ENCODE results near the gene GLT1D1. TPM values are rescaled to one million over a fixed set of nuclear protein-coding genes. Genes with fewer than 3 reads are reported as not detected.

GLT1D1 gene
- total and polyA plus RNA-seq, 2 of the 8 experiments (the other 6 are each of a cell fraction or from before 2014, with no cell fraction given) = 1.5 to 3.6 TPM

DNA sequence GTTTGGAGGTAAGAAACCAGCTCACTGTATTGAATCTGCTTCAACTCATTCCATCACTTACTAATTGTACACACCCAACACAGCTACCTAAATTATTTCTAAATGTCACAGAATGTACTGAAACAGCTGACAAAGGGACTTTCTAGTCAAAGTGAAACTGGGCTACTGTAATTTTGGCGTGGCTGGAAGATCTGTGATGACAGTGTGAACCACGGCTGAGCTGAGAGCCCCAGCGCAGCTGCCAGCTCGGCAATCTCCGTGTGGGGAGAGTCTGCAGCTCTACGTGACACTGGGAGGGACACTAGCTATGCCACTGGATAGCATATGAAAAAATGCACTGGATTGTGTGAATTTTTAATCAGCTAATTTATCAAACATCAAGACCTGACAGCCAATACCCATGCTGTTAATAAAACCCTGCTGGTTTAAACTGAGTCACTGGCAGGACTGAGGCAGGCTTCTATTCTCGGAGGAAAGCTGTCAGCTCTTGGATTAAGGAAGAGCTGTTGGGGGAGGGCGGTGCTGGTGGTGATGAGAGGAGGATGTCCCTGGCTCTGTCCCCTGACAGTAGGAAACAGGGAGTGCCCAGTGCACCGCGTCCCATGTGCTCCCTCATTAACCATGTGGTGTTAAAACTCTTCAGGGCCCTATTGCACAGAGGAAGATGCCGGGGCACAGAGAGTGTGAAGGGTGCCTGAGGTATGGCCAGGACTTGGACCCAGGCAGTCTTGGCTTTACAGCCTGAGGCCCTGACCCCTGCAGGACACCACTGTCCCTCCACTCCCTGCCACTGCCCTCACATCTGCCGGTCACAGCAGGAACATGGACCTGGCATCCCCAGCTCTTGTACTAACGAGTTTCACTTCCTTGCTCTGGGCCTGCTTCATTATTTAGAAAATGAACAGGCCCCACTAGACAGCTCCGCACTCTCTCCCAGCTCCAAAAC, 42.8 kb upstream of the GLT1D1 start:
- CTCF ChIA-PET (ENCODE audit: partially characterized antibody) = interaction anchor here (0.8 to 2.8 kb wide), 4 partner anchors 12 to 89 kb away, joined by 3 to 14 read pairs (median 3); no protein-coding TSS in a partner anchor
- H3K18ac ChIP-seq (ENCODE audit: extremely low read depth, low read length) = 0 out of 2 replicates have a peak overlapping the region, but pooled peaks have one; percentile 42
- no peak overlapping the region for H2BK15ac ChIP-seq (ENCODE audit: low read length)
- H2BK12ac ChIP-seq (ENCODE audit: low read depth, low read length) = no peak overlapping the region
- H3K36me3 ChIP-seq (ENCODE audit: control insufficient read depth in 2 of 4, insufficient read depth in 4 of 4, low read length in 3 of 4) = peaks cover 7 to 44% (median 14%) of the 10 kb centered on the region in 4 experiments; a peak in 6 of 8 replicates
- 87% methylated on average over 14 of the region's 14 CpGs; no CpG with 5 or more reads in 1 of the 2 experiments for WGBS, 2 experiments (ENCODE audit: extremely low coverage in 1 of 2, insufficient coverage in 1 of 2, insufficient read length in 1 of 2, insufficient replicate concordance in 2 of 2, low coverage in 1 of 2, low lambda C conversion rate in 2 of 2, missing lambda C conversion rate in 1 of 2)
- no peak overlapping the region for H2BK5ac ChIP-seq (ENCODE audit: low read depth, low read length)
- POLR2A ChIA-PET (ENCODE audit: partially characterized antibody) = interaction anchor here (1.3 to 1.8 kb wide), 3 partner anchors 9 to 14 kb away, joined by 4 to 7 read pairs (median 6); partner anchors contain the start of gene SLC15A4
- peaks cover 0 to 69% of the 10 kb centered on the region in 2 experiments; a peak in 3 of 4 replicates for H3K79me2 ChIP-seq (ENCODE audit: control insufficient read depth in 1 of 2, insufficient read depth in 2 of 2, low read length in 2 of 2)
- no peak overlapping the region for H2BK20ac ChIP-seq (ENCODE audit: low read length)
- H3K23ac ChIP-seq (ENCODE audit: insufficient read length) = no peak overlapping the region
- no peak overlapping the region for H2AFZ ChIP-seq (ENCODE audit: low read length)
- no peak overlapping the region for H3K14ac ChIP-seq (ENCODE audit: insufficient read length)
- H3K4ac ChIP-seq (replicated peaks; ENCODE audit: insufficient read length, low read depth, low read length) = no peak overlapping the region
- H4K5ac ChIP-seq (ENCODE audit: insufficient read length, low read depth, low read length) = no peak overlapping the region
- no peak overlapping the region for H2AK5ac ChIP-seq (ENCODE audit: low read depth, low read length)
- H3K9me3 ChIP-seq (ENCODE audit: insufficient read depth in 2 of 2, low read depth in 1 of 2, low read length in 1 of 2) = no peaks in the 10 kb centered on the region
- no peak overlapping the region for H3K4me3 ChIP-seq (ENCODE audit: extremely low read depth in 1 of 4, insufficient read depth in 2 of 4, low read depth in 3 of 4, low read length in 4 of 4)
- peaks cover 14% of the 10 kb centered on the region for H3K79me1 ChIP-seq (ENCODE audit: low read depth, low read length)
- FAIRE-seq = no peak
- no peak for DNase-seq (ENCODE audit: low read depth in 1 of 2, low spot score in 2 of 2)
- H3K56ac ChIP-seq (replicated peaks; ENCODE audit: insufficient read length, low read depth, low read length) = no peak overlapping the region
- peaks cover 17 to 25% of the 10 kb centered on the region in 2 experiments for H4K20me1 ChIP-seq (replicated peaks in 1 of 2; ENCODE audit: control insufficient read depth in 1 of 2, insufficient read depth in 2 of 2, low read length in 2 of 2)
- H2BK120ac ChIP-seq (replicated peaks; ENCODE audit: low read depth, low read length) = no peak overlapping the region
- no peaks in the 10 kb centered on the region for H3K27me3 ChIP-seq (replicated peaks in 1 of 4; ENCODE audit: control insufficient read depth in 3 of 4, extremely low read depth in 1 of 4, insufficient read depth in 3 of 4, low read length in 3 of 4)
- no peaks in the 10 kb centered on the region for H3K23me2 ChIP-seq (ENCODE audit: low read depth, low read length)
- H4K8ac ChIP-seq (ENCODE audit: extremely low read depth, insufficient read depth, low read length) = no peak overlapping the region
- peaks cover 0 to 4% (median 1%) of the 10 kb centered on the region in 4 experiments; a peak in 2 of 7 replicates for H3K4me1 ChIP-seq (replicated peaks in 1 of 4; ENCODE audit: control insufficient read depth in 3 of 4, insufficient read depth in 4 of 4, low read length in 3 of 4)
- H3K9ac ChIP-seq (replicated peaks in 1 of 4; ENCODE audit: extremely low read depth in 1 of 4, low read depth in 3 of 4, low read length in 3 of 4) = no peak overlapping the region
- no peak for TF ChIP-seq RAD21 (IDR thresholded peaks at IDR 0.05 in 1 of 2, conservative IDR thresholded peaks at IDR 0.05 in 1 of 2; ENCODE audit: low read depth in 2 of 2, low read length in 2 of 2)
- TF ChIP-seq, protein P1, sequence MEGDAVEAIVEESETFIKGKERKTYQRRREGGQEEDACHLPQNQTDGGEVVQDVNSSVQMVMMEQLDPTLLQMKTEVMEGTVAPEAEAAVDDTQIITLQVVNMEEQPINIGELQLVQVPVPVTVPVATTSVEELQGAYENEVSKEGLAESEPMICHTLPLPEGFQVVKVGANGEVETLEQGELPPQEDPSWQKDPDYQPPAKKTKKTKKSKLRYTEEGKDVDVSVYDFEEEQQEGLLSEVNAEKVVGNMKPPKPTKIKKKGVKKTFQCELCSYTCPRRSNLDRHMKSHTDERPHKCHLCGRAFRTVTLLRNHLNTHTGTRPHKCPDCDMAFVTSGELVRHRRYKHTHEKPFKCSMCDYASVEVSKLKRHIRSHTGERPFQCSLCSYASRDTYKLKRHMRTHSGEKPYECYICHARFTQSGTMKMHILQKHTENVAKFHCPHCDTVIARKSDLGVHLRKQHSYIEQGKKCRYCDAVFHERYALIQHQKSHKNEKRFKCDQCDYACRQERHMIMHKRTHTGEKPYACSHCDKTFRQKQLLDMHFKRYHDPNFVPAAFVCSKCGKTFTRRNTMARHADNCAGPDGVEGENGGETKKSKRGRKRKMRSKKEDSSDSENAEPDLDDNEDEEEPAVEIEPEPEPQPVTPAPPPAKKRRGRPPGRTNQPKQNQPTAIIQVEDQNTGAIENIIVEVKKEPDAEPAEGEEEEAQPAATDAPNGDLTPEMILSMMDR (IDR thresholded peaks at IDR 0.05; ENCODE audit: control extremely low read depth in 1 of 3, insufficient read depth in 1 of 3, low read depth in 1 of 3, low read length in 3 of 3) = peak in 2 of 3 experiments; percentile 9 to 17; a peak in 2 of 4 replicates
- H4K91ac ChIP-seq (replicated peaks; ENCODE audit: insufficient read length, low read length) = no peak overlapping the region
- H3K4me2 ChIP-seq (ENCODE audit: insufficient read depth in 1 of 2, low read depth in 2 of 2, low read length in 2 of 2) = no peak overlapping the region
- H3K27ac ChIP-seq (ENCODE audit: low read depth, low read length) = no peak overlapping the region

All from H1 (cell line).